Measurements from ENCODE around the gene SP140L. TPM values are rescaled to one million over a fixed set of nuclear protein-coding genes. Genes with fewer than 3 reads are reported as not detected.

Gene SP140L
- total and polyA plus RNA-seq, 2 donors: 11.9 to 26.5 TPM

GRCh38 chr2:230417436-230417835 lies 90.4 kb downstream of the SP140L start:
- Histone ChIP-seq H3K4me3 (ENCODE audit: low read length in 2 of 2) (peak overlapping the region; percentile 34 to 77), H3K27me3 (ENCODE audit: control insufficient read depth in 2 of 2, insufficient read depth in 1 of 2, low read length in 1 of 2) (no peaks in the 10 kb centered on the region), H3K36me3 (ENCODE audit: control insufficient read depth in 2 of 2, insufficient read depth in 2 of 2, low read length in 1 of 2) (peaks cover 0 to 7% of the 10 kb centered on the region in 2 donors), H3K27ac (ENCODE audit: low read depth in 1 of 2, low read length in 1 of 2) (no peak overlapping the region), H3K9me3 (ENCODE audit: control insufficient read depth in 2 of 2, insufficient read depth in 1 of 2, low read length in 1 of 2) (no peaks in the 10 kb centered on the region), H3K4me1 (ENCODE audit: control insufficient read depth in 2 of 2, insufficient read depth in 2 of 2, low read length in 2 of 2) (peaks cover 13 to 18% of the 10 kb centered on the region in 2 donors)
- no peak for DNase-seq (ENCODE audit: low read depth in 6 of 9, low spot score in 9 of 9)
- 64% methylated on average over 4 of the region's 4 CpGs for WGBS

DNA sequence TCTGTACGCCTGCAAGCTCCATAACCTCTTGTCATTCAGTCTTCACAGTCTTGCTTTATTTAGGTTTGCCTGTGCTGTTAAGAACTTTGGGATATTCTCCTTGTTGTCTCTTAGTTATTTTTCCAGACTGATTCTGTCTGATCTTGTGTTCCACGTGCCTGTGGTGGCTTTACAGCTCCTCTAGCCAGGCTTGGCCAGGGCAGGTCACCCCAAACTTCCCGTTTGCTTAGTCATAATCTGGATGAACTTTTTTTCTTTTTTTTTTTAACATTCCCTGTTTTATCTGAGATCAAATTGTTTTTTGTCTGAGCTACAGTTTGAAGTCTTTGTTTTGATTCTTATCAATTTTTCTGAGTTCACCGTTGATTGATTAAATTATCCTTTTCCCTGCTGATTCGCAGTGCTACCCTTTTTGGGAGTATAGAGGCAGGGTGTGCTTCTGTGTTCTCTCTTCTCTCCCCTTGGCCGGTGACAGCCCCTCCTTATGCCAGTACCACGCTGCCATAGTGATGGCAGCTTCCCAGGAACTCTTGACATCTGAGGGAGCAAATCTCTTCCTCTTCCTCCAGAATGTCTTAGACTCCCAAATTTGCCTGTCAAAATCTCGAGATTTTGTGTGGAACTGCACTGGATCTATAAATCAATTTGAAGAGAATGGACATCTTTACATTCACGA lies 91.5 kb downstream of the SP140L start:
- Histone ChIP-seq H3K4me1 (ENCODE audit: control insufficient read depth in 2 of 2, insufficient read depth in 2 of 2, low read length in 2 of 2) (peaks cover 12 to 17% of the 10 kb centered on the region in 2 donors), H3K27me3 (ENCODE audit: control insufficient read depth in 2 of 2, insufficient read depth in 1 of 2, low read length in 1 of 2) (no peaks in the 10 kb centered on the region), H3K4me3 (ENCODE audit: low read length in 2 of 2) (peak overlapping the region in 1 of 2 donors; percentile 34), H3K36me3 (ENCODE audit: control insufficient read depth in 2 of 2, insufficient read depth in 2 of 2, low read length in 1 of 2) (peaks cover 0 to 9% of the 10 kb centered on the region in 2 donors), H3K9me3 (ENCODE audit: control insufficient read depth in 2 of 2, insufficient read depth in 1 of 2, low read length in 1 of 2) (no peaks in the 10 kb centered on the region), H3K27ac (ENCODE audit: low read depth in 1 of 2, low read length in 1 of 2) (no peak overlapping the region)
- WGBS: 69% methylated on average over 9 of the region's 9 CpGs
- DNase-seq (ENCODE audit: low read depth in 6 of 9, low spot score in 9 of 9): no peak

DNA sequence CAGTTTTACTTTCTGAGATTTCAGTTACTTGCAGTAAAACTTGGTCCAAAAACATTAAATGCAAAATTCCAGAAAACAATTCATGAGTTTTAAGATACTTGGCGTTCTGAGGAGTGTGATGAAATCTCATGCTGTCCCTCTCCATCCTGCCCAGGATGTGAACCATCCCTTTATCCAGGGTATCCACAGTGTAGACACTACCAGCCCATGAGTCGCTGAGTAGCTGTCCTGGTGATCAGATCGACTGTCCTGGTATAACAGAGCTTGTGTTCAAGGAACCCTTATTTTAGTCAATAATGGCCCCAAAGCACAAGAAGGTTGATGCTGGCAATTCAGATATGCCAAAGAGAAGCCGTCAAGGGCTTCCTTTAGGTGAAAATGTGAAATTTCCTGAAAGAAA lies 92.2 kb downstream of the SP140L start:
- peaks cover 0 to 14% of the 10 kb centered on the region in 2 donors for H3K36me3 ChIP-seq (ENCODE audit: control insufficient read depth in 2 of 2, insufficient read depth in 2 of 2, low read length in 1 of 2)
- no peaks in the 10 kb centered on the region for H3K9me3 ChIP-seq (ENCODE audit: control insufficient read depth in 2 of 2, insufficient read depth in 1 of 2, low read length in 1 of 2)
- peaks cover 12 to 13% of the 10 kb centered on the region in 2 donors for H3K4me1 ChIP-seq (ENCODE audit: control insufficient read depth in 2 of 2, insufficient read depth in 2 of 2, low read length in 2 of 2)
- no peaks in the 10 kb centered on the region for H3K27me3 ChIP-seq (ENCODE audit: control insufficient read depth in 2 of 2, insufficient read depth in 1 of 2, low read length in 1 of 2)
- WGBS: 92% methylated on average over 4 of the region's 4 CpGs
- no peak overlapping the region for H3K4me3 ChIP-seq (ENCODE audit: low read length in 2 of 2)
- H3K27ac ChIP-seq (ENCODE audit: low read depth in 1 of 2, low read length in 1 of 2): no peak overlapping the region
- no peak for DNase-seq (ENCODE audit: low read depth in 6 of 9, low spot score in 9 of 9)

GRCh38 chr2:230422149-230422548 lies 95.2 kb downstream of the SP140L start:
- WGBS: 96% methylated on average over 4 of the region's 4 CpGs
- DNase-seq (ENCODE audit: low read depth in 6 of 9, low spot score in 9 of 9): no peak
- Histone ChIP-seq H3K4me1 (ENCODE audit: control insufficient read depth in 2 of 2, insufficient read depth in 2 of 2, low read length in 2 of 2) (peaks cover 2 to 8% of the 10 kb centered on the region in 2 donors), H3K36me3 (ENCODE audit: control insufficient read depth in 2 of 2, insufficient read depth in 2 of 2, low read length in 1 of 2) (peaks cover 0 to 14% of the 10 kb centered on the region in 2 donors), H3K4me3 (ENCODE audit: low read length in 2 of 2) (no peak overlapping the region), H3K27ac (ENCODE audit: low read depth in 1 of 2, low read length in 1 of 2) (no peak overlapping the region), H3K9me3 (ENCODE audit: control insufficient read depth in 2 of 2, insufficient read depth in 1 of 2, low read length in 1 of 2) (no peaks in the 10 kb centered on the region), H3K27me3 (ENCODE audit: control insufficient read depth in 2 of 2, insufficient read depth in 1 of 2, low read length in 1 of 2) (no peaks in the 10 kb centered on the region)

- DNase-seq (ENCODE audit: low read depth in 6 of 9, low spot score in 9 of 9): no peak
- Histone ChIP-seq H3K4me1 (ENCODE audit: control insufficient read depth in 2 of 2, insufficient read depth in 2 of 2, low read length in 2 of 2) (peaks cover 0 to 2% of the 10 kb centered on the region in 2 donors), H3K9me3 (ENCODE audit: control insufficient read depth in 2 of 2, insufficient read depth in 1 of 2, low read length in 1 of 2) (peaks cover 1 to 5% of the 10 kb centered on the region in 2 donors), H3K27me3 (ENCODE audit: control insufficient read depth in 2 of 2, insufficient read depth in 1 of 2, low read length in 1 of 2) (no peaks in the 10 kb centered on the region), H3K27ac (ENCODE audit: low read depth in 1 of 2, low read length in 1 of 2) (no peak overlapping the region), H3K36me3 (ENCODE audit: control insufficient read depth in 2 of 2, insufficient read depth in 2 of 2, low read length in 1 of 2) (peaks cover 5 to 14% of the 10 kb centered on the region in 2 donors), H3K4me3 (ENCODE audit: low read length in 2 of 2) (no peak overlapping the region)
- WGBS: 97% methylated on average over 3 of the region's 3 CpGs
These were observed 97.0 kb downstream of the SP140L start for GRCh38 chr2:230423851-230424458.

DNA sequence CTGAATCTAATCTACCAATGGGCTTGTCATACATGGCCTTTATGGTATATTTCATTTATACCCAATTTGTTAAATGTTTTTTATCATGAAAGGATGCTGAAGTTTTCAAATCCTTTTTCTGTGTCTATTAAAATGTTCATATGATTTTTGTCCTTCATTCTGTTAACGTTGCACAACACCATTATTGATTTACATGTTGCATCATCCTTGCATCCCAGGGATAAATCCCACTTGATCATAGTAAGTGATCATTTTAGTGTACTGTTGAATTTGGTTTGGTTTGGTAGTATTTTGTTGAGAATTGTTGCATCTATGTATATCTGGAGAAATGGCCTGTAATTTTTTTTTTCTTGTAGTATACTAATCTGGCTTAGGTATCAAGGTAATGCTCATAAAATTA lies 98.4 kb downstream of the SP140L start:
- WGBS: 92% methylated on average over 1 of the region's 1 CpG
- no peak overlapping the region for H3K4me3 ChIP-seq (ENCODE audit: low read length in 2 of 2)
- H3K27ac ChIP-seq (ENCODE audit: low read depth in 1 of 2, low read length in 1 of 2): no peak overlapping the region
- H3K36me3 ChIP-seq (ENCODE audit: control insufficient read depth in 2 of 2, insufficient read depth in 2 of 2, low read length in 1 of 2): peaks cover 5 to 24% of the 10 kb centered on the region in 2 donors
- DNase-seq (ENCODE audit: low read depth in 6 of 9, low spot score in 9 of 9): no peak
- H3K4me1 ChIP-seq (ENCODE audit: control insufficient read depth in 2 of 2, insufficient read depth in 2 of 2, low read length in 2 of 2): peaks cover 0 to 2% of the 10 kb centered on the region in 2 donors
- H3K27me3 ChIP-seq (ENCODE audit: control insufficient read depth in 2 of 2, insufficient read depth in 1 of 2, low read length in 1 of 2): no peaks in the 10 kb centered on the region
- H3K9me3 ChIP-seq (ENCODE audit: control insufficient read depth in 2 of 2, insufficient read depth in 1 of 2, low read length in 1 of 2): peaks cover 1 to 11% of the 10 kb centered on the region in 2 donors

- Histone ChIP-seq H3K4me3 (ENCODE audit: low read length in 2 of 2) (no peak overlapping the region), H3K27me3 (ENCODE audit: control insufficient read depth in 2 of 2, insufficient read depth in 1 of 2, low read length in 1 of 2) (no peaks in the 10 kb centered on the region), H3K27ac (ENCODE audit: low read depth in 1 of 2, low read length in 1 of 2) (no peak overlapping the region), H3K4me1 (ENCODE audit: control insufficient read depth in 2 of 2, insufficient read depth in 2 of 2, low read length in 2 of 2) (peaks cover 6% of the 10 kb centered on the region in 2 donors), H3K9me3 (ENCODE audit: control insufficient read depth in 2 of 2, insufficient read depth in 1 of 2, low read length in 1 of 2) (peaks cover 1 to 13% of the 10 kb centered on the region in 2 donors), H3K36me3 (ENCODE audit: control insufficient read depth in 2 of 2, insufficient read depth in 2 of 2, low read length in 1 of 2) (peaks cover 9 to 10% of the 10 kb centered on the region in 2 donors)
- no peak for DNase-seq (ENCODE audit: low read depth in 6 of 9, low spot score in 9 of 9)
These were observed 102.5 kb downstream of the SP140L start for GRCh38 chr2:230429513-230429912.

DNA sequence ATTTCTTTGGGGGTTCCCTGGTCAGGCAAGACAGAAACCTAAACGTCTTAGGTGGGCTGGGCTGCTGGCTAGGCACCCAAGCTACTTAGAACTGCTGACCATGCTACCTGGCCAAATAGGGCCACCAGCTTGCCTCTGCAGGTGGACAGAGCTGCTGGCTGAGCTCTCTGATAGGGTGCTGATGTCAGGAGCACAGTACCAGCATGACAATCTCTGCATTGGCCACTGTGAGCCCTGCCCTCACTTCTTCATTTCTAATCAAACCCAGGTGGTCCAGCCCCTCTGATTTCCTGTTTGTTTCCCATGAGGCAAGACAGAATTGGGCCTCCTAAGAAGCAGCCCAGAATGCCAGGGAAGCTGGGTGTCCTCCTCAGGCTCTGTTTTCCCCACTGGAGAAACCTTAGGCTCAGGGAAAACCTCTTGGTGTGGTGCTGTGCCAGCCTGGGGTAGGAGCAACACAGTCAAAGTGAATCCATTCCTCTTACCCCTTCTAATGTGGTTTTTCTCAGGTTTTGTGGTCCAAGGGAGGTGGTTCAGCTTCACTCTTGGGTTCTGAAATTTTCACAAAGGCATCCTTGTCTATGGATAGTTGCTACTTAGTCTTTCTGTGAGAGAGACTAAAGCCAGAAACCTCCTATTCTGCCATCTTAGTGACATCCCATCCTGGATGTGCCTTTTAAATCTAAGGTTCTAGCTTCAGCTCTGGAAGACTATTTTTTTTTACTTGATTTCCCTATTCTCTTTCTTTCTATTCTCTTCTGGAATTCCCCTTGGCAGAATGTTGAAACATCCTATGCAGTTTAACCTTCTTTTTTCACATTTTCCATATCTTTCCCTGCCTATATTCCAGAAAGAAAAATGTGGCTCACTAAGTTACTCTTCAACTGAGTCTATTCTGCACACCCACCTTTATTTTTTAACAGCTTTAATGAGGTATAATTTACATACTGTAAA lies 104.2 kb downstream of the SP140L start:
- H3K9me3 ChIP-seq (ENCODE audit: control insufficient read depth in 2 of 2, insufficient read depth in 1 of 2, low read length in 1 of 2): peaks cover 1 to 16% of the 10 kb centered on the region in 2 donors
- H3K27ac ChIP-seq (ENCODE audit: low read depth in 1 of 2, low read length in 1 of 2): no peak overlapping the region
- H3K4me3 ChIP-seq (ENCODE audit: low read length in 2 of 2): no peak overlapping the region
- H3K4me1 ChIP-seq (ENCODE audit: control insufficient read depth in 2 of 2, insufficient read depth in 2 of 2, low read length in 2 of 2): peaks cover 6% of the 10 kb centered on the region in 2 donors
- H3K36me3 ChIP-seq (ENCODE audit: control insufficient read depth in 2 of 2, insufficient read depth in 2 of 2, low read length in 1 of 2): peaks cover 10 to 13% of the 10 kb centered on the region in 2 donors
- DNase-seq (ENCODE audit: low read depth in 6 of 9, low spot score in 9 of 9): no peak
- 90% methylated on average over 1 of the region's 1 CpG for WGBS
- H3K27me3 ChIP-seq (ENCODE audit: control insufficient read depth in 2 of 2, insufficient read depth in 1 of 2, low read length in 1 of 2): no peaks in the 10 kb centered on the region

Data from thymus (tissue), 11 donors.